ENCODE data around the gene EFCAB6.

EFCAB6 gene

GRCh38 chr22:43812149-43812842 is at the start of gene EFCAB6:
Gene EFCAB6 (minus strand): TSS chr22:43812305. CDS start chr22:43782318, 29,987 bp downstream.
- peak; percentile 89 for DNase-seq (ENCODE audit: extremely low read depth, insufficient read length)
- Histone ChIP-seq H3K4me3 (replicated peaks; ENCODE audit: low read depth, low read length) (peak within 1 kb of the TSS; percentile 81), H3K36me3 (ENCODE audit: control insufficient read depth, insufficient read depth, low read length) (no peaks in the 10 kb centered on the region), H3K27me3 (replicated peaks; ENCODE audit: control insufficient read depth, insufficient read depth, low read length) (no peaks in the 10 kb centered on the region)
- no peak for TF ChIP-seq CTCF (IDR thresholded peaks at IDR 0.05; ENCODE audit: insufficient read depth, low read length, poor library complexity, severe bottlenecking)

- DNase-seq (ENCODE audit: extremely low read depth, insufficient read length) = no peak
- no peak overlapping the region for H3K4me3 ChIP-seq (replicated peaks; ENCODE audit: low read depth, low read length)
These were observed 49.4 kb upstream of the EFCAB6 start for GRCh38 chr22:43861529-43861928.

GRCh38 chr22:43860831-43861230 is 48.7 kb upstream of the EFCAB6 start:
- H3K4me3 ChIP-seq (replicated peaks; ENCODE audit: low read depth, low read length) = no peak overlapping the region
- TF ChIP-seq CTCF (IDR thresholded peaks at IDR 0.05; ENCODE audit: insufficient read depth, low read length, poor library complexity, severe bottlenecking) = no peak

More at GRCh38 chr22:43861529-43861928, 49.4 kb upstream of the EFCAB6 start:
- no peak for TF ChIP-seq CTCF (IDR thresholded peaks at IDR 0.05; ENCODE audit: insufficient read depth, low read length, poor library complexity, severe bottlenecking)
- H3K36me3 ChIP-seq (ENCODE audit: control insufficient read depth, insufficient read depth, low read length) = no peaks in the 10 kb centered on the region
- no peaks in the 10 kb centered on the region; the same call in 1 of the 2 replicates for H3K27me3 ChIP-seq (replicated peaks; ENCODE audit: control insufficient read depth, insufficient read depth, low read length)

GRCh38 chr22:43860126-43860525 is 48.0 kb upstream of the EFCAB6 start:
- Histone ChIP-seq H3K36me3 (ENCODE audit: control insufficient read depth, insufficient read depth, low read length) (no peaks in the 10 kb centered on the region), H3K4me3 (replicated peaks; ENCODE audit: low read depth, low read length) (no peak overlapping the region), H3K27me3 (replicated peaks; ENCODE audit: control insufficient read depth, insufficient read depth, low read length) (no peaks in the 10 kb centered on the region; the same call in 1 of the 2 replicates)
- no peak for TF ChIP-seq CTCF (IDR thresholded peaks at IDR 0.05; ENCODE audit: insufficient read depth, low read length, poor library complexity, severe bottlenecking)
- no peak for DNase-seq (ENCODE audit: extremely low read depth, insufficient read length)

More at GRCh38 chr22:43860831-43861230, 48.7 kb upstream of the EFCAB6 start:
- H3K36me3 ChIP-seq (ENCODE audit: control insufficient read depth, insufficient read depth, low read length) = no peaks in the 10 kb centered on the region
- DNase-seq (ENCODE audit: extremely low read depth, insufficient read length) = no peak
- no peaks in the 10 kb centered on the region; the same call in 1 of the 2 replicates for H3K27me3 ChIP-seq (replicated peaks; ENCODE audit: control insufficient read depth, insufficient read depth, low read length)

GRCh38 chr22:43859621-43860020 is 47.5 kb upstream of the EFCAB6 start:
- no peak for TF ChIP-seq CTCF (IDR thresholded peaks at IDR 0.05; ENCODE audit: insufficient read depth, low read length, poor library complexity, severe bottlenecking)
- no peak for DNase-seq (ENCODE audit: extremely low read depth, insufficient read length)
- Histone ChIP-seq H3K4me3 (replicated peaks; ENCODE audit: low read depth, low read length) (no peak overlapping the region), H3K36me3 (ENCODE audit: control insufficient read depth, insufficient read depth, low read length) (no peaks in the 10 kb centered on the region), H3K27me3 (replicated peaks; ENCODE audit: control insufficient read depth, insufficient read depth, low read length) (no peaks in the 10 kb centered on the region; the same call in 1 of the 2 replicates)

All from GM06990 (cell line).